ENCODE results near the gene ELP6. TPM values are rescaled to one million over a fixed set of nuclear protein-coding genes. Genes with fewer than 3 reads are reported as not detected.
"Not testable (repeated sequence)": the region's sequence is repeated elsewhere in the genome, so short reads cannot be mapped to it uniquely, and the experiment has no call there.

The ELP6 gene
- polyA plus RNA-seq, 5 donors, result 38.5 to 45.7 (median 41.7) TPM

GRCh38 chr3:47515864-47516319, 2.4 kb upstream of the ELP6 start:
- DNase-seq, result no peak

GRCh38 chr3:47515100-47515499, 1.6 kb upstream of the ELP6 start:
- no peak for DNase-seq

GRCh38 chr3:47512416-47513124, 942 bp downstream of the ELP6 start:
- peak; percentile 15 to 28 for DNase-seq

- DNase-seq, result not testable (repeated sequence)
Measured at GRCh38 chr3:47505267-47505666, 8.2 kb downstream of the ELP6 start.

GRCh38 chr3:47504113-47504512, 9.4 kb downstream of the ELP6 start:
- no peak for DNase-seq

GRCh38 chr3:47503033-47503432, 10.5 kb downstream of the ELP6 start:
- DNase-seq, result no peak

- DNase-seq, result no peak
Measured at GRCh38 chr3:47496892-47497291, 16.6 kb downstream of the ELP6 start.

- DNase-seq, result no peak
Measured at GRCh38 chr3:47495886-47496285, 17.6 kb downstream of the ELP6 start.

- DNase-seq, result no peak
Measured at GRCh38 chr3:47495111-47495510, 18.4 kb downstream of the ELP6 start.

GRCh38 chr3:47491777-47492176, 21.7 kb downstream of the ELP6 start:
- no peak for DNase-seq

- no peak for DNase-seq
Measured at GRCh38 chr3:47491186-47491585, 22.3 kb downstream of the ELP6 start.

GRCh38 chr3:47487265-47487664, 26.2 kb downstream of the ELP6 start:
- no peak for DNase-seq

GRCh38 chr3:47485812-47486211, 27.7 kb downstream of the ELP6 start:
- DNase-seq, result no peak

GRCh38 chr3:47482366-47482765, 31.1 kb downstream of the ELP6 start:
- DNase-seq, result no peak

GRCh38 chr3:47481763-47482162, 31.7 kb downstream of the ELP6 start:
- DNase-seq, result not testable (repeated sequence)

GRCh38 chr3:47480267-47480666, 33.2 kb downstream of the ELP6 start:
- DNase-seq, result not testable (repeated sequence)

GRCh38 chr3:47479826-47480160, 33.7 kb downstream of the ELP6 start:
- no peak for DNase-seq

GRCh38 chr3:47478022-47478421, 35.5 kb downstream of the ELP6 start:
- DNase-seq, result no peak

- no peak for DNase-seq
Measured at GRCh38 chr3:47476644-47477199, 36.8 kb downstream of the ELP6 start.

GRCh38 chr3:47476330-47476626, 37.2 kb downstream of the ELP6 start:
- no peak for DNase-seq

- peak; percentile 85 to 86 for DNase-seq
Measured at GRCh38 chr3:47475570-47476329, 37.8 kb downstream of the ELP6 start, which contains the start of gene SCAP. SCAP (minus strand) TSS chr3:47475941; CDS start chr3:47442993, 32,948 bp downstream.

- DNase-seq, result no peak
Measured at GRCh38 chr3:47475029-47475569, 38.4 kb downstream of the ELP6 start.

- no peak for DNase-seq
Measured at GRCh38 chr3:47473391-47473790, 40.1 kb downstream of the ELP6 start.

Data from right lung (tissue), 5 donors.